Measurements from ENCODE around the gene GPR160. TPM values are rescaled to one million over a fixed set of nuclear protein-coding genes. Genes with fewer than 3 reads are reported as not detected.
A peak's percentile ranks its signal among the peaks of the same experiment; 100 is the strongest.

GPR160 gene
- total and polyA plus RNA-seq, 10 of the 15 experiments (the other 5 are each of a cell fraction or from before 2014, with no cell fraction given): 1.2 to 57.7 (median 30.9) TPM

- no peak for TF ChIP-seq SUZ12 (IDR thresholded peaks at IDR 0.05; ENCODE audit: unreplicated experiment)
- TF ChIP-seq MEF2A (IDR thresholded peaks at IDR 0.05; ENCODE audit: insufficient read depth, low read depth, low read length): peak; percentile 61; the same call in 1 of the 2 replicates
- TF ChIP-seq MYB (IDR thresholded peaks at IDR 0.05; ENCODE audit: borderline replicate concordance, low read depth, low read length): no peak
- TF ChIP-seq TCF3 (IDR thresholded peaks at IDR 0.05; ENCODE audit: borderline replicate concordance, insufficient read depth, low read depth, low read length): no peak
- TF ChIP-seq ZNF217 (IDR thresholded peaks at IDR 0.05): no peak
- no peak for TF ChIP-seq BMI1 (IDR thresholded peaks at IDR 0.05; ENCODE audit: borderline replicate concordance)
- peak; percentile 68; the same call in 1 of the 2 replicates for TF ChIP-seq PKNOX1 (IDR thresholded peaks at IDR 0.05)
- TF ChIP-seq, protein P1, sequence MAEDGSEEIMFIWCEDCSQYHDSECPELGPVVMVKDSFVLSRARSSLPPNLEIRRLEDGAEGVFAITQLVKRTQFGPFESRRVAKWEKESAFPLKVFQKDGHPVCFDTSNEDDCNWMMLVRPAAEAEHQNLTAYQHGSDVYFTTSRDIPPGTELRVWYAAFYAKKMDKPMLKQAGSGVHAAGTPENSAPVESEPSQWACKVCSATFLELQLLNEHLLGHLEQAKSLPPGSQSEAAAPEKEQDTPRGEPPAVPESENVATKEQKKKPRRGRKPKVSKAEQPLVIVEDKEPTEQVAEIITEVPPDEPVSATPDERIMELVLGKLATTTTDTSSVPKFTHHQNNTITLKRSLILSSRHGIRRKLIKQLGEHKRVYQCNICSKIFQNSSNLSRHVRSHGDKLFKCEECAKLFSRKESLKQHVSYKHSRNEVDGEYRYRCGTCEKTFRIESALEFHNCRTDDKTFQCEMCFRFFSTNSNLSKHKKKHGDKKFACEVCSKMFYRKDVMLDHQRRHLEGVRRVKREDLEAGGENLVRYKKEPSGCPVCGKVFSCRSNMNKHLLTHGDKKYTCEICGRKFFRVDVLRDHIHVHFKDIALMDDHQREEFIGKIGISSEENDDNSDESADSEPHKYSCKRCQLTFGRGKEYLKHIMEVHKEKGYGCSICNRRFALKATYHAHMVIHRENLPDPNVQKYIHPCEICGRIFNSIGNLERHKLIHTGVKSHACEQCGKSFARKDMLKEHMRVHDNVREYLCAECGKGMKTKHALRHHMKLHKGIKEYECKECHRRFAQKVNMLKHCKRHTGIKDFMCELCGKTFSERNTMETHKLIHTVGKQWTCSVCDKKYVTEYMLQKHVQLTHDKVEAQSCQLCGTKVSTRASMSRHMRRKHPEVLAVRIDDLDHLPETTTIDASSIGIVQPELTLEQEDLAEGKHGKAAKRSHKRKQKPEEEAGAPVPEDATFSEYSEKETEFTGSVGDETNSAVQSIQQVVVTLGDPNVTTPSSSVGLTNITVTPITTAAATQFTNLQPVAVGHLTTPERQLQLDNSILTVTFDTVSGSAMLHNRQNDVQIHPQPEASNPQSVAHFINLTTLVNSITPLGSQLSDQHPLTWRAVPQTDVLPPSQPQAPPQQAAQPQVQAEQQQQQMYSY (CRISPR knock-in tag; IDR thresholded peaks at IDR 0.05): no peak
- TF ChIP-seq ZZZ3 (IDR thresholded peaks at IDR 0.05; ENCODE audit: control insufficient read depth, insufficient read length, low read depth): no peak
- peak; percentile 94 for TF ChIP-seq IRF4 (IDR thresholded peaks at IDR 0.05; ENCODE audit: low read depth, low read length)
- TF ChIP-seq CREB1 (IDR thresholded peaks at IDR 0.05; ENCODE audit: low read depth): peak; percentile 85
- 0 out of 2 replicates have a peak, but pooled peaks have one; percentile 34 for TF ChIP-seq GABPA (IDR thresholded peaks at IDR 0.05; ENCODE audit: low read depth)
- TF ChIP-seq RUNX3 (IDR thresholded peaks at IDR 0.05; ENCODE audit: low read length): peak; percentile 71
- TF ChIP-seq POU2F2 (IDR thresholded peaks at IDR 0.05; ENCODE audit: borderline replicate concordance, low read depth, low read length): peak; percentile 91; the same call in 2 of the 3 replicates
- TF ChIP-seq CREM (IDR thresholded peaks at IDR 0.05; ENCODE audit: low read depth): peak; percentile 75
- TF ChIP-seq ATF7 (IDR thresholded peaks at IDR 0.05; ENCODE audit: low read depth): 0 out of 2 replicates have a peak, but pooled peaks have one; percentile 18
- 0 out of 2 replicates have a peak, but pooled peaks have one; percentile 60 for TF ChIP-seq BCL11A (IDR thresholded peaks at IDR 0.05; ENCODE audit: low read depth, low read length)
- TF ChIP-seq NBN (IDR thresholded peaks at IDR 0.05): no peak
- peak; percentile 83 for TF ChIP-seq MTA3 (IDR thresholded peaks at IDR 0.05; ENCODE audit: borderline replicate concordance, low read length)
- TF ChIP-seq CBFB (IDR thresholded peaks at IDR 0.05; ENCODE audit: low read depth): no peak
Measured at GRCh38 chr3:169999433-169999832, 38.4 kb upstream of the GPR160 start (continued).
